Stomach (tissue), 9 donors: Measurements from ENCODE around the gene OPCML. TPM values are rescaled to one million over a fixed set of nuclear protein-coding genes. Genes with fewer than 3 reads are reported as not detected.

Experiments used
- DNase-seq, 2 donors: peaks; one replicate each; pipeline versions ENCODE4 v3.0.0 to v3.0.0-alpha.2; 2013 to 2019
- H3K27ac ChIP-seq, 5 donors: fragments of 200-600 bp in 4 of 5; sonication (generic) in 4 of 5; one replicate each; pipeline ENCODE4 v1.5.1; 2013 to 2019; ENCODE audit warnings: mild to moderate bottlenecking in 1 of 5, moderate library complexity in 1 of 5
- H3K27me3 ChIP-seq, 3 donors: fragments of 200-600 bp; sonication (generic); one replicate each; pipeline ENCODE4 v1.5.1; 2017 to 2019; ENCODE audit warnings: mixed run types in 1 of 3
- H3K36me3 ChIP-seq, 4 donors: fragments of 200-600 bp; sonication (generic); 1 replicate in 3 of 4; 2 replicates in 1 of 4; pipeline ENCODE4 v1.5.1; 2016 to 2019
- H3K4me1 ChIP-seq, 4 donors: fragments of 200-600 bp; sonication (generic); one replicate each; pipeline ENCODE4 v1.5.1; 2016 to 2019
- H3K4me3 ChIP-seq, 4 donors: fragments of 200-600 bp; sonication (generic) in 3 of 4; one replicate each; pipeline ENCODE4 v1.5.1; 2016 to 2019; ENCODE audit warnings: mild to moderate bottlenecking in 1 of 4
- H3K9me3 ChIP-seq, 4 donors: fragments of 200-600 bp; sonication (generic); one replicate each; pipeline ENCODE4 v1.5.1; 2016 to 2019
- CTCF ChIP-seq, 7 experiments: fragments of 450-650 bp in 4 of 7; fragments of 200-600 bp in 3 of 7; sonication (generic) in 3 of 7; IDR thresholded peaks; one replicate each; pipeline ENCODE4 v1.5.1; 2016 to 2019; ENCODE audit warnings: antibody characterized with exemption in 7 of 7, control low read depth in 2 of 7, mild to moderate bottlenecking in 1 of 7
- EP300 ChIP-seq: sonication (generic); formaldehyde crosslinking; IDR thresholded peaks from one replicate; pipeline ENCODE4 v1.6.1; 2017; ENCODE audit warnings: antibody characterized with exemption
- POLR2A ChIP-seq, 4 donors: fragments of 450-650 bp; IDR thresholded peaks; one replicate each; pipeline ENCODE4 v1.6.1; 2016; ENCODE audit warnings: antibody characterized with exemption in 4 of 4, control low read depth in 2 of 4, mild to moderate bottlenecking in 1 of 4, moderate library complexity in 1 of 4
- POLR2AphosphoS5 ChIP-seq, 3 donors: sonication (generic); formaldehyde crosslinking; IDR thresholded peaks; one replicate each; pipeline ENCODE4 v1.6.1; 2016; ENCODE audit warnings: antibody characterized with exemption in 3 of 3
- WGBS, 5 donors: extraction: QIAGEN DNeasy Blood & Tissue Kit in 3 of 5; methylation state at CpG; one replicate each; pipeline versions ENCODE4 v1.1.5 to v1.1.7; 2013 to 2018; 5-methylcytosine and 5-hydroxymethylcytosine counted together
- intact Hi-C: fragments of 100-400 bp; cut with DNase I; formaldehyde crosslinking; loops from one replicate; pipeline ENCODE4 v1.15.1; 2023; ENCODE audit warnings: low total_unique reads
- polyA plus RNA-seq, 3 donors: library from polyadenylated mRNA; stranded (reverse); fragments of 200-250 nt; gene quantifications; one replicate each; pipeline ENCODE4 v1.2.3, GENCODE V29; 2013
- total RNA-seq, 5 donors: library from RNA; depleted of rRNA; stranded (reverse); fragments of >200 nt; gene quantifications; one replicate each; pipeline versions ENCODE4 v1.1.0 to v1.2.3, GENCODE V29; 2014 to 2016
- donor health status: healthy with polysubstance abuse.
- donor health status: Bipolar disorder and iron deficiency.
- donor health status: healthy.

The OPCML gene
- total and polyA plus RNA-seq, 8 donors, result 0.03 to 0.92 (median 0.55) TPM; not detected in 3

DNA sequence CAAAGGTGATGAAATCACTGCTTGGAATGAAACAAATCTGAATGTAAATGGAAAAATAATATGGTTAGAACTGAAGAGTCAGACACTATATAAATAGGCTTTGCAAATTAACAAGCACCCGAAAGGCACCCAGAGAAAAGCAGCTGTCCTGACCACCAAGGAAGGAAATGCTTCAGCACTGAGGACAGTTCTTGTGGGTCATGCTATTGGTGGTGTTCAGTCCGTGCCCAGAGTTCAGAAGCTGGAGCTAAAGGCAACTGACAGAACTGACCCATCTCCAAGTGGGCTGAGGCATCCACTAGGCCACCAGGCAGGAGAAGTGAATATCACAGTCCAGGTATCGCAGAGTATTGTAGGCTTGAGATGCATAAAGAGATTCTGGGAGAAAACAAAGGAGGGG is 208.9 kb downstream of the OPCML start:
- TF ChIP-seq CTCF (IDR thresholded peaks at IDR 0.05) (no peak), POLR2A (IDR thresholded peaks at IDR 0.05) (no peak), POLR2AphosphoS5 (IDR thresholded peaks at IDR 0.05) (no peak), EP300 (no peak)
- no peak for DNase-seq
- H3K36me3 ChIP-seq, result no peaks in the 10 kb centered on the region
- WGBS, 5 donors, result 58 to 74% (median 66%) methylated on average over 3 of the region's 3 CpGs
- no peaks in the 10 kb centered on the region for H3K9me3 ChIP-seq
- H3K27me3 ChIP-seq, result no peaks in the 10 kb centered on the region
- intact Hi-C loops, result no loop called here
- no peaks in the 10 kb centered on the region for H3K4me1 ChIP-seq
- no peak overlapping the region for H3K4me3 ChIP-seq
- H3K27ac ChIP-seq, result no peak overlapping the region

- Histone ChIP-seq H3K36me3 (no peaks in the 10 kb centered on the region), H3K9me3 (no peaks in the 10 kb centered on the region), H3K27ac (no peak overlapping the region), H3K4me1 (no peaks in the 10 kb centered on the region), H3K27me3 (no peaks in the 10 kb centered on the region), H3K4me3 (no peak overlapping the region)
- no peak for DNase-seq
- no peak for TF ChIP-seq POLR2A (IDR thresholded peaks at IDR 0.05)
- TF ChIP-seq EP300, result no peak
- no peak for TF ChIP-seq POLR2AphosphoS5 (IDR thresholded peaks at IDR 0.05)
- no peak for TF ChIP-seq CTCF (IDR thresholded peaks at IDR 0.05)
- 42 to 60% (median 45%) methylated on average over 5 of the region's 5 CpGs for WGBS, 5 donors
- intact Hi-C loops, result no loop called here
These were observed 214.1 kb downstream of the OPCML start for GRCh38 chr11:133318221-133318620.

GRCh38 chr11:133311230-133311629 is 221.1 kb downstream of the OPCML start:
- TF ChIP-seq CTCF (IDR thresholded peaks at IDR 0.05), result no peak
- no peak for TF ChIP-seq EP300
- no peak for TF ChIP-seq POLR2AphosphoS5 (IDR thresholded peaks at IDR 0.05)
- TF ChIP-seq POLR2A (IDR thresholded peaks at IDR 0.05), result no peak
- WGBS, 5 donors, result 59 to 94% (median 62%) methylated on average over 1 of the region's 1 CpG

DNA sequence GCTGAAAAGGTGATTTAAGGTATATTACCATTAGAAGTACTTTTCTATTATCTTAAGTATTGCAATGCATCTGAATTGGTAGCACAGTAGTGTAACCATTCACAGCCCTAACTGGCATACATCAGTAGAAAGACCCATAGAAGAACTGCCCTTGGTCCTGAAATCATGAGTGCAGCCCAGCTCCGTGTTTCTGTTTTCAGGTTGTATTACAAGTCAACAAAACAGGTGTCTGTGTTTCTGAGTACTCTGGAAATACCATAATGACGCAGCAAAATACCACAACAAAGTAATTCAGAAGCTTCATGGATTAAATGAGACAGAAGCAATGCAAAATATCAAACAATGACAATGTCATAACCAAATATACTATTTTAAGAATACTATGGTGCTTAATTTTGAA is 226.3 kb downstream of the OPCML start:
- DNase-seq, result peak in 1 of 2 donors; percentile 8
- Histone ChIP-seq H3K36me3 (no peaks in the 10 kb centered on the region), H3K4me3 (no peak overlapping the region), H3K27ac (no peak overlapping the region), H3K9me3 (no peaks in the 10 kb centered on the region), H3K27me3 (no peaks in the 10 kb centered on the region), H3K4me1 (no peaks in the 10 kb centered on the region)
- TF ChIP-seq CTCF (IDR thresholded peaks at IDR 0.05) (no peak), POLR2A (IDR thresholded peaks at IDR 0.05) (no peak), POLR2AphosphoS5 (IDR thresholded peaks at IDR 0.05) (no peak), EP300 (no peak)
- intact Hi-C loops, result no loop called here
- 22 to 35% (median 27%) methylated on average over 2 of the region's 2 CpGs for WGBS, 5 donors

More at GRCh38 chr11:133311230-133311629, 221.1 kb downstream of the OPCML start:
- Histone ChIP-seq H3K4me3 (no peak overlapping the region), H3K27ac (no peak overlapping the region), H3K9me3 (no peaks in the 10 kb centered on the region), H3K4me1 (no peaks in the 10 kb centered on the region), H3K27me3 (no peaks in the 10 kb centered on the region), H3K36me3 (no peaks in the 10 kb centered on the region)
- no peak for DNase-seq
- intact Hi-C loops, result no loop called here
